ENCODE results near the gene MT1X.

The MT1X gene

GRCh38 chr16:56681939-56682702 lies at the start of gene MT1X:
Gene MT1X (plus strand): TSS chr16:56682470. CDS start chr16:56682541, 71 bp downstream.
- peak; percentile 82 for DNase-seq (ENCODE audit: low read depth)

- DNase-seq (ENCODE audit: low read depth), result no peak
Measured at GRCh38 chr16:56632848-56633365, 49.4 kb upstream of the MT1X start.

- DNase-seq (ENCODE audit: low read depth), result no peak
Measured at GRCh38 chr16:56633535-56633934, 48.7 kb upstream of the MT1X start.

- no peak for DNase-seq (ENCODE audit: low read depth)
Measured at GRCh38 chr16:56634715-56635440, 47.4 kb upstream of the MT1X start.

- DNase-seq (ENCODE audit: low read depth), result no peak
Measured at GRCh38 chr16:56635441-56635967, 46.8 kb upstream of the MT1X start.

GRCh38 chr16:56636616-56637413 lies 45.5 kb upstream of the MT1X start:
- no peak for DNase-seq (ENCODE audit: low read depth)

- no peak for DNase-seq (ENCODE audit: low read depth)
Measured at GRCh38 chr16:56637814-56638750, 44.2 kb upstream of the MT1X start, which contains the start of gene MT1A. Gene MT1A (plus strand): TSS chr16:56638666. CDS start chr16:56638739, 73 bp downstream.

- no peak for DNase-seq (ENCODE audit: low read depth)
Measured at GRCh38 chr16:56639045-56639444, 43.2 kb upstream of the MT1X start.

GRCh38 chr16:56640076-56640475 lies 42.2 kb upstream of the MT1X start:
- no peak for DNase-seq (ENCODE audit: low read depth)

- no peak for DNase-seq (ENCODE audit: low read depth)
Measured at GRCh38 chr16:56641166-56641565, 41.1 kb upstream of the MT1X start.

- DNase-seq (ENCODE audit: low read depth), result peak; percentile 56
Measured at GRCh38 chr16:56643080-56643778, 39.0 kb upstream of the MT1X start.

- DNase-seq (ENCODE audit: low read depth), result no peak
Measured at GRCh38 chr16:56643833-56644232, 38.4 kb upstream of the MT1X start.

- DNase-seq (ENCODE audit: low read depth), result no peak
Measured at GRCh38 chr16:56645311-56645710, 37.0 kb upstream of the MT1X start.

GRCh38 chr16:56645838-56646237 lies 36.4 kb upstream of the MT1X start:
- no peak for DNase-seq (ENCODE audit: low read depth)

GRCh38 chr16:56647641-56648431 lies 34.4 kb upstream of the MT1X start:
- no peak for DNase-seq (ENCODE audit: low read depth)

- no peak for DNase-seq (ENCODE audit: low read depth)
Measured at GRCh38 chr16:56649271-56649670, 33.0 kb upstream of the MT1X start.

GRCh38 chr16:56649820-56650219 lies 32.5 kb upstream of the MT1X start:
- no peak for DNase-seq (ENCODE audit: low read depth)

GRCh38 chr16:56651586-56651985 lies 30.7 kb upstream of the MT1X start, which contains the start of gene MT1B:
Gene MT1B (plus strand): TSS chr16:56651886. CDS start chr16:56651954, 68 bp downstream.
- DNase-seq (ENCODE audit: low read depth), result no peak

- DNase-seq (ENCODE audit: low read depth), result no peak
Measured at GRCh38 chr16:56652600-56652999, 29.7 kb upstream of the MT1X start.

All from activated T-cell treated with anti-CD3 and anti-CD28 coated beads for 1 hour (primary cell).